RWPE1 (cell line): ENCODE measurements around the gene POLR1C.
A peak's percentile ranks its signal among the peaks of the same experiment; 100 is the strongest.

ENCODE experiments used
- CTCF ChIA-PET: fragments of 350-600 bp; sonication (Branson Sonifier 250); formaldehyde crosslinking; extraction: SDS; loops from one replicate; lab custom pipeline; 2021; lab: Yijun Ruan, JAX
- POLR2A ChIA-PET: fragments of 400-600 bp; formaldehyde crosslinking; extraction: SDS; loops from one replicate; lab custom pipeline; 2020; ENCODE audit warnings: antibody characterized with exemption; ENCODE audit not compliant: low non-redundant PET; lab: Yijun Ruan, JAX
- DNase-seq: peaks from one replicate; pipeline ENCODE4 v3.0.0; 2012; ENCODE audit warnings: low spot score
- H3K27ac ChIP-seq: fragments of 450-650 bp; 2 replicates; pipeline ENCODE4 v1.5.1; 2017
- CTCF ChIP-seq: fragments of 450-650 bp; conservative IDR thresholded peaks from 2 replicates; pipeline ENCODE4 v1.5.1; 2017; ENCODE audit warnings: low read depth, mild to moderate bottlenecking

Gene POLR1C

GRCh38 chr6:43500921-43501320 is 16.0 kb upstream of the POLR1C start:
- peak overlapping the region; percentile 28 for H3K27ac ChIP-seq
- TF ChIP-seq CTCF = no peak
- CTCF ChIA-PET = interaction anchor here (0.6 to 1.7 kb wide), 3 partner anchors 8 to 47 kb away, joined by 3 to 9 read pairs (median 3); no protein-coding TSS in a partner anchor
- DNase-seq = no peak
- POLR2A ChIA-PET = interaction anchor here (1.0 kb wide), 1 partner anchor 9 kb away, joined by 4 read pairs; the partner anchor contains the start of gene LRRC73

- peak overlapping the region; percentile 36 for H3K27ac ChIP-seq
- no peak for DNase-seq
- no peak for TF ChIP-seq CTCF
- ChIA-PET POLR2A (no interaction called here), CTCF (no interaction called here)
Observed at GRCh38 chr6:43502666-43503065, 14.2 kb upstream of the POLR1C start.

- POLR2A ChIA-PET = no interaction called here
- no peak for DNase-seq
- no peak for TF ChIP-seq CTCF
- CTCF ChIA-PET = interaction anchor here (1.2 kb wide), 1 partner anchor 49 kb away, joined by 4 read pairs; no protein-coding TSS in a partner anchor
- peak overlapping the region; percentile 36 for H3K27ac ChIP-seq
Observed at GRCh38 chr6:43503443-43503842, 13.4 kb upstream of the POLR1C start.

- ChIA-PET CTCF (interaction anchor here (0.6 to 3.7 kb wide), 5 partner anchors 9 to 208 kb away, joined by 3 to 39 read pairs (median 4); no protein-coding TSS in a partner anchor), POLR2A (no interaction called here)
- no peak for DNase-seq
- TF ChIP-seq CTCF = no peak
- H3K27ac ChIP-seq = peak overlapping the region; percentile 36
Observed at GRCh38 chr6:43504756-43505593, 11.9 kb upstream of the POLR1C start.

GRCh38 chr6:43505718-43506117 is 11.2 kb upstream of the POLR1C start:
- POLR2A ChIA-PET = no interaction called here
- H3K27ac ChIP-seq = peak overlapping the region; percentile 36
- DNase-seq = no peak

GRCh38 chr6:43506171-43506570 is 10.7 kb upstream of the POLR1C start:
- DNase-seq = no peak
- peak overlapping the region; percentile 36 for H3K27ac ChIP-seq
- ChIA-PET POLR2A (no interaction called here), CTCF (interaction anchor here (0.5 to 3.7 kb wide), 17 partner anchors 10 to 918 kb away, joined by 3 to 39 read pairs (median 5); partner anchors contain the start of gene DNPH1)
- TF ChIP-seq CTCF = no peak

More at GRCh38 chr6:43505718-43506117, 11.2 kb upstream of the POLR1C start:
- no peak for TF ChIP-seq CTCF
- CTCF ChIA-PET = interaction anchor here (0.5 to 3.7 kb wide), 11 partner anchors 10 to 319 kb away, joined by 3 to 39 read pairs (median 5); partner anchors contain the start of gene DNPH1
